GM23338 (cell line): ENCODE data around the gene PUDP.

Experiments used
- CTCF ChIP-seq, 2 experiments: fragments of 200-600 bp in 1 of 2; sonication (generic) in 1 of 2; conservative IDR thresholded peaks; 2 replicates each; pipeline versions ENCODE4 v1.5.1 to v1.6.1; 2016 to 2017; ENCODE audit warnings: antibody characterized with exemption in 2 of 2, low read depth in 2 of 2, mild to moderate bottlenecking in 2 of 2, moderate library complexity in 1 of 2
- EZH2 ChIP-seq: fragments of 200-600 bp; sonication (generic); IDR thresholded peaks from one replicate; pipeline ENCODE4 v1.8.0; 2017; ENCODE audit warnings: antibody characterized with exemption, mild to moderate bottlenecking, low read depth; ENCODE audit not compliant: unreplicated experiment
- EZH2phosphoT487 ChIP-seq: fragments of 200-600 bp; sonication (generic); IDR thresholded peaks from one replicate; pipeline ENCODE4 v1.8.1; 2018; ENCODE audit warnings: antibody characterized with exemption; ENCODE audit not compliant: unreplicated experiment
- JUNB ChIP-seq: IDR thresholded peaks from one replicate; pipeline ENCODE4 v1.6.1; 2016; ENCODE audit warnings: antibody characterized with exemption; ENCODE audit not compliant: unreplicated experiment
- POLR2AphosphoS5 ChIP-seq: IDR thresholded peaks from 2 replicates; pipeline ENCODE4 v1.6.1; 2016; ENCODE audit warnings: antibody characterized with exemption, low read depth

- TF ChIP-seq EZH2: no peak
- TF ChIP-seq CTCF (conservative IDR thresholded peaks at IDR 0.05; ENCODE audit: low read depth in 2 of 2): no peak
- no peak for TF ChIP-seq EZH2phosphoT487
- TF ChIP-seq POLR2AphosphoS5: no peak
- TF ChIP-seq JUNB: no peak
These were observed 47.9 kb downstream of the PUDP start for GRCh38 chrX:7100022-7100421.
